ENCODE measurements around the gene HLA-DPA1. TPM values are rescaled to one million over a fixed set of nuclear protein-coding genes. Genes with fewer than 3 reads are reported as not detected.

The HLA-DPA1 gene
- total and polyA plus RNA-seq, 12 donors, result 19.4 to 625 (median 141) TPM

DNA sequence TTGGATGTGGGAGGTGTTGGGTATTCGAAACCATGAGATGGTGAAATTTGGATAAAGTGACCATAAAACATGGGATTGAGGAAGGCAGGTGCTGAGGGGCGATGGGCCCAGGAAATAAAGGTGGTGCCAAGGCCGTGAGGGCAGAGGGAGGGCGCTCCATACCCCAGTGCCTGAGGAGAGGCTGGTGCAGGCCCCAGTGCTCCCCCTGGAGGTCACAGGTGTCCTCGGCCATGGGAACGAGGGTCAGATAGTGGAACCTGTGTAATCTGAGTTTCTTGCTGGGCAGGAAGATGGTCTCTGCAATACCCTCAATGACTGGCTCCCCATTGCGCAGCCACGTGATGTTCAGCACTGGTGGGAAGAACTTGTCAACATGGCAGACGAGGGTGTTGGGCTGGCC lies 18.5 kb upstream of the HLA-DPA1 start:
- peak in 3 of 7 donors; percentile 22 to 71 (median 61) for DNase-seq
- Histone ChIP-seq H3K36me3 (replicated peaks in 1 of 2) (no peaks in the 10 kb centered on the region), H3K4me1 (replicated peaks in 1 of 2) (no peaks in the 10 kb centered on the region), H3K27me3 (no peaks in the 10 kb centered on the region), H3K4me3 (no peak overlapping the region), H3K9me3 (replicated peaks in 1 of 3) (no peaks in the 10 kb centered on the region), H3K27ac (no peak overlapping the region)
- no peak for TF ChIP-seq POLR2A (IDR thresholded peaks at IDR 0.05)
- TF ChIP-seq, protein P1, sequence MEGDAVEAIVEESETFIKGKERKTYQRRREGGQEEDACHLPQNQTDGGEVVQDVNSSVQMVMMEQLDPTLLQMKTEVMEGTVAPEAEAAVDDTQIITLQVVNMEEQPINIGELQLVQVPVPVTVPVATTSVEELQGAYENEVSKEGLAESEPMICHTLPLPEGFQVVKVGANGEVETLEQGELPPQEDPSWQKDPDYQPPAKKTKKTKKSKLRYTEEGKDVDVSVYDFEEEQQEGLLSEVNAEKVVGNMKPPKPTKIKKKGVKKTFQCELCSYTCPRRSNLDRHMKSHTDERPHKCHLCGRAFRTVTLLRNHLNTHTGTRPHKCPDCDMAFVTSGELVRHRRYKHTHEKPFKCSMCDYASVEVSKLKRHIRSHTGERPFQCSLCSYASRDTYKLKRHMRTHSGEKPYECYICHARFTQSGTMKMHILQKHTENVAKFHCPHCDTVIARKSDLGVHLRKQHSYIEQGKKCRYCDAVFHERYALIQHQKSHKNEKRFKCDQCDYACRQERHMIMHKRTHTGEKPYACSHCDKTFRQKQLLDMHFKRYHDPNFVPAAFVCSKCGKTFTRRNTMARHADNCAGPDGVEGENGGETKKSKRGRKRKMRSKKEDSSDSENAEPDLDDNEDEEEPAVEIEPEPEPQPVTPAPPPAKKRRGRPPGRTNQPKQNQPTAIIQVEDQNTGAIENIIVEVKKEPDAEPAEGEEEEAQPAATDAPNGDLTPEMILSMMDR (IDR thresholded peaks at IDR 0.05), result peak; percentile 10 to 64 (median 40)
- 36 to 45% (median 42%) methylated on average over 7 to 9 of the region's 9 CpGs for WGBS, 4 donors
- intact Hi-C loops (cut with DNase I), result no loop called here

DNA sequence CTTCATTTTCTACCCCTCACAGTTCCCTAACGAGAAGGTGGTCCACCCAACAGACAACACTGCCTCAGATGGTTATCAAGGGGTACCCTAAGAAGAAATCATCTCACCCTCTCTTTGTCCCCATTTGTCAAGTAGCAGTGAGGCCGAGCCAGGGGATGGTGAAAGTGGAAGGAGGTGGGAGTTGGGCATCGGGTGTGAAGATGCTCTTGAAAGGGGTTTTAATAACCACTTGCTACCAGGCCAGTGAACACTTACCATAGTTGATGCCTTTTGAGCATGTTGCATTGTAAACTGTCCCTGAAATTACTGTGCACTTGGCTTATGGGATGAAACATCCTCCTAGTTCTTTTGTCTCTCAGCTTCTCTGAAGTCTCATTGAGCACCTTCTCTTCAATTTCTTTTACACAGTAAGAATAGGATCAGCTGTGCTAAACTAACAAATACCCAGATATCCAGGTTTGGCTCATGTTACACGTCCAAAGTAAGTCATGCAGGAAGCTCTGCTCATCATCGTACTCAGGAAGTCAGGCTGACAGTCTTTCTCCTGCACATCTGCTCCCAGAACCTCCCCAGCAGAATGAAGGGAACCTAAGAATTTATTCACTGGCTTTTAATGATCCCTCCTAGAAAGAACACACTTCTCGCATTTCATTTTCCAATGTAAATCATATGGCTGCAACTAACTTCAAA lies 15.6 kb upstream of the HLA-DPA1 start:
- WGBS, 4 donors, result 41 to 74% (median 59%) methylated on average over 6 of the region's 6 CpGs
- no peaks in the 10 kb centered on the region for H3K36me3 ChIP-seq (replicated peaks in 1 of 2)
- TF ChIP-seq, protein P1 (IDR thresholded peaks at IDR 0.05), result no peak
- no peak for TF ChIP-seq POLR2A (IDR thresholded peaks at IDR 0.05)
- DNase-seq, result no peak
- no peak overlapping the region for H3K4me3 ChIP-seq
- intact Hi-C loops (cut with DNase I), result no loop called here
- H3K4me1 ChIP-seq (replicated peaks in 1 of 2), result no peaks in the 10 kb centered on the region
- no peak overlapping the region for H3K27ac ChIP-seq
- H3K9me3 ChIP-seq (replicated peaks in 1 of 3), result no peaks in the 10 kb centered on the region
- no peaks in the 10 kb centered on the region for H3K27me3 ChIP-seq

DNA sequence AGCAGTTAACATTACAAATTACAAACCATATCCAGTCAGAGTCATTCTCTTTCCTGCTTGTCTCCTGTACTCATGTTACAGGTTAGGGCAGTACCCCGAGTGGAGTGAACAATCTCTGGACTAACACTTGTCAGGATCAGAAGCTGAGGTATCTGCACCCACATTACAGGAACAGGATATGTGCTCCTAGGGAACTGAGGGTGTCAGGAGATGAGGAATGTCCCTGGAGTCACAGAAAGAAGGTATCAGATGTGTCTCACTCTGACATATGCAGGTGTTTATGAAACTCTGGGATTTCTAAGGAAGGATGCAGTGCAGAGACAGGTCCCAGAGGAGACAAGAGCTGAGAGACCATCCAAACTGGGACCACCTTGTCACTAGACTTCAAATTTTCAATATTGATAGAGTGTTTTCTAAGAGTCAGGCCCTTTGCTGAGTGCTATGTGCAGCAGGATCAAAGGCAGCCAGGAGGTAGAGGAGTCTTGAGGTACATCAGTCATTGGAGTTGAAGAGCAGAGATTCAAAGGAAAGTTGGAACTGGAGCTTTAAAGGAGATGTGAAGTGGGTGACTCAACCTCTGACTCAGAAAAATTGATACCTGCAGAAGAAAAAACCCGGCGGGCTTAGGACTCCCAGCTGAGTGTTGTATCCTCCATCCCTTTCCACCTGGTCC lies 14.9 kb upstream of the HLA-DPA1 start:
- no peaks in the 10 kb centered on the region for H3K9me3 ChIP-seq (replicated peaks in 1 of 3)
- no peak overlapping the region for H3K4me3 ChIP-seq
- no peaks in the 10 kb centered on the region for H3K4me1 ChIP-seq (replicated peaks in 1 of 2)
- WGBS, 4 donors, result 51 to 73% (median 52%) methylated on average over 3 of the region's 3 CpGs
- DNase-seq, result no peak
- no peaks in the 10 kb centered on the region for H3K36me3 ChIP-seq (replicated peaks in 1 of 2)
- no peaks in the 10 kb centered on the region for H3K27me3 ChIP-seq
- TF ChIP-seq POLR2A (IDR thresholded peaks at IDR 0.05), result no peak
- TF ChIP-seq, protein P1 (IDR thresholded peaks at IDR 0.05), result no peak
- intact Hi-C loops (cut with DNase I), result no loop called here
- H3K27ac ChIP-seq, result no peak overlapping the region

DNA sequence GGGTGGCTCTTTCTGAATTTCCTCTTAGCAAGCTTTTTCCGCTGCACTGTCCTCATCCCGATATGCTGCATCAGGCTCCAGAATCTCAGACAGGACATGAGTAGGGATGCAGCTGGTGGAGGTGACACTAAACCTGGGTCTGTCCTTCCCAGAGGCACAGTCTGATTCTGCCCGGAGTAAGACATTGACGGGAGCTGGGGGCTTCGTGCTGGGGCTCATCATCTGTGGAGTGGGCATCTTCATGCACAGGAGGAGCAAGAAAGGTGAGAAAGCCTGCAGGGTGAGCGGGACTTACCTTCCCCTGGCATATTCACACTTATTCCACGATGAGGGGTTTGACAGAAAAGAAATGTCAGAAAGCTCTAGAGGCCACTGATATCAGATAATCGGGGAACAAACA lies 12.2 kb upstream of the HLA-DPA1 start:
- TF ChIP-seq, protein P1 (IDR thresholded peaks at IDR 0.05), result no peak
- TF ChIP-seq POLR2A (IDR thresholded peaks at IDR 0.05), result no peak
- no peaks in the 10 kb centered on the region for H3K9me3 ChIP-seq (replicated peaks in 1 of 3)

More for the DNA sequence above, 12.2 kb upstream of the HLA-DPA1 start:
- H3K4me3 ChIP-seq, result no peak overlapping the region
- 52 to 88% (median 82%) methylated on average over 6 to 8 of the region's 8 CpGs for WGBS, 4 donors
- no peaks in the 10 kb centered on the region for H3K27me3 ChIP-seq
- H3K27ac ChIP-seq, result no peak overlapping the region
- no peaks in the 10 kb centered on the region for H3K36me3 ChIP-seq (replicated peaks in 1 of 2)
- DNase-seq, result no peak
- H3K4me1 ChIP-seq (replicated peaks in 1 of 2), result no peaks in the 10 kb centered on the region
- intact Hi-C loops (cut with DNase I), result no loop called here
